ENCODE results near the gene KRT9.
"Not testable (repeated sequence)": the region's sequence is repeated elsewhere in the genome, so short reads cannot be mapped to it uniquely, and the experiment has no call there.

Gene KRT9, protein sequence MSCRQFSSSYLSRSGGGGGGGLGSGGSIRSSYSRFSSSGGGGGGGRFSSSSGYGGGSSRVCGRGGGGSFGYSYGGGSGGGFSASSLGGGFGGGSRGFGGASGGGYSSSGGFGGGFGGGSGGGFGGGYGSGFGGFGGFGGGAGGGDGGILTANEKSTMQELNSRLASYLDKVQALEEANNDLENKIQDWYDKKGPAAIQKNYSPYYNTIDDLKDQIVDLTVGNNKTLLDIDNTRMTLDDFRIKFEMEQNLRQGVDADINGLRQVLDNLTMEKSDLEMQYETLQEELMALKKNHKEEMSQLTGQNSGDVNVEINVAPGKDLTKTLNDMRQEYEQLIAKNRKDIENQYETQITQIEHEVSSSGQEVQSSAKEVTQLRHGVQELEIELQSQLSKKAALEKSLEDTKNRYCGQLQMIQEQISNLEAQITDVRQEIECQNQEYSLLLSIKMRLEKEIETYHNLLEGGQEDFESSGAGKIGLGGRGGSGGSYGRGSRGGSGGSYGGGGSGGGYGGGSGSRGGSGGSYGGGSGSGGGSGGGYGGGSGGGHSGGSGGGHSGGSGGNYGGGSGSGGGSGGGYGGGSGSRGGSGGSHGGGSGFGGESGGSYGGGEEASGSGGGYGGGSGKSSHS

GRCh38 chr17:41571561-41572434, at the start of gene KRT9:
TSS of gene KRT9 (minus strand) at chr17:41572059. CDS start at chr17:41571992, 67 bp downstream.
- DNase-seq: no peak

DNA sequence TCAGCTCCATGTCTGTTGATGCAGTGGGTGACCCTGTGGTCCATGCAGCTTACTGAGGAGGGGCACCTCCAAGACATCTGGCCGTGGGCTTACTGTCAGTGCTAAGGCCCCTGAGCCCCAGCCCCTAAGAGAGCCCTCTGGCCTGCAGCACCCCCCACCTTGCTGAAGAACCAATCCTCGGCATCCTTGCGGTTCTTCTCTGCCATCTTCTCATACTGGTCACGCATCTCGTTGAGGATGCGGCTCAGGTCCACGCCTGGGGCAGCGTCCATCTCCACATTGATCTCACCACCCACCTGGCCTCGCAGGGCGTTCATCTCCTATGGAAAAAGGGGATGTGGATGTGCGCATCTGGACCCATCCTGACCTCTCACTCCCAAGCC, 49.6 kb upstream of the KRT9 start:
- not testable (repeated sequence) for DNase-seq

DNA sequence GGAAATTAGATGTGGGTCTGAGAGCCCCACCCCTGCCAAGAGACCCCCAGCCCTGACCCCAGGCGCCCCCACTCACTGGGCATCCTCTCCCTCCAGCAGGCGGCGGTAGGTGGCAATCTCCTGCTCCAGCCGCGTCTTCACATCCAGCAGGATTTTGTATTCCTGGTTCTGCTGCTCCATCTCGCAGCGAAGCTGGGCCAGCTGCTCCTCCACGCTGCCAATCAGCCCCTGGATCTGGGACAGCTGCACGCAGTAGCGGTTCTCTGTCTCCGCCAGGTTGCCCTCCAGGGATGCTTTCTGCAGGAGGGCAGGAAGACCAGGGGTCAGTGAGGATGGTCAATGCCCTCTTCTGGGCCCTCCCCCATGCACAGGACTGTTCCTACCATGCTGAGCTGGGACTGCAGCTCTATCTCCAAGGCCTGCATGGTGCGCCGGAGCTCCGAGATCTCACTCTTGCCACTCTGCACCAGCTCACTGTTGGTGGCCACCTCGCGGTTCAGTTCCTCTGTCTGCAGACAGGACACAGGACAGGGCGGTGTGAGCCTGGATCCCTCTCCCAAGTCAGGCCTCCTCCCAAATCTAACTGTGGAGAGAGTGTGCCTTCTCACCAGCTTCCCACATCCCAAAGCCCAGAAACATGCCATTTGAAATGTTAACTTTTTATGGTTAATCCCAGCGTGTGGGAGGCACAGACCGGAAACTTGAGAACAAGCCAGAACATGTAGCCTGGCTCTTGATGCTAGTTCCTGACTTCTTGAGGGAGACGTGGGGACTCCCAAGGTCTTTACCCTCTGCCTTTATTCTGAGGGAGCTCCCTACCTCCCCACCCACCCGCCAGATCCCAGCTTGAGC, 49.0 kb upstream of the KRT9 start:
- no peak for DNase-seq

DNA sequence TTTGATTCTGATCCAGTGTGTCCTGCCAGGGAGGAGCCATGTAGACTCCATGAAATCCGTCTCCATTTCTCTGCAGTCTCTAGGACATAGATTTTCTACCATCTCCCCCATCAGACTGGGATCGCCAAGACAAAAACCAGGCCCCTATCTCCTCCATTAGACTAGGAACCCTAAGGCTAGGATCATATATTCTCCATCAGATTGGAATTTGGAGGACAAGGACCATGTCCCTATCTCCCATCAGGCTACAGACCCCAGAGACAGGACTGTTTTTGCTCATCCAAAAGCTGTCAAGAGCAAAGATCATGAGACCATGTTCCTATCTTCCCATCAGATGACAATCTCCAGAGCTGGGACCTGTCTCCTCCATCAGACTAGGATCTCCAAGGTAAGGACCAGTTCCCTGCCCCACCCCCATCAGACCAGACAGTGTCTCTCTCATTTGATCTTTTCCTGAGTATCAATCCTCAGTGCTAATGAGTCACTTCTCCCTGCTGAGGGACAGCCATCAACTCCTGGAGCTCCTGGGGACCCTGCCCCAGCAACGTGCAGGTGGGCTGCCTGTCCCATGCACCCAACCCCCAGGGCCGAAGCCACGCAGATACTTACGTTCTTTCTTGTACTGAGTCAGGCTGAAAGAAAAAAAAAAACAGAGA, 48.2 kb upstream of the KRT9 start:
- not testable (repeated sequence) for DNase-seq

DNA sequence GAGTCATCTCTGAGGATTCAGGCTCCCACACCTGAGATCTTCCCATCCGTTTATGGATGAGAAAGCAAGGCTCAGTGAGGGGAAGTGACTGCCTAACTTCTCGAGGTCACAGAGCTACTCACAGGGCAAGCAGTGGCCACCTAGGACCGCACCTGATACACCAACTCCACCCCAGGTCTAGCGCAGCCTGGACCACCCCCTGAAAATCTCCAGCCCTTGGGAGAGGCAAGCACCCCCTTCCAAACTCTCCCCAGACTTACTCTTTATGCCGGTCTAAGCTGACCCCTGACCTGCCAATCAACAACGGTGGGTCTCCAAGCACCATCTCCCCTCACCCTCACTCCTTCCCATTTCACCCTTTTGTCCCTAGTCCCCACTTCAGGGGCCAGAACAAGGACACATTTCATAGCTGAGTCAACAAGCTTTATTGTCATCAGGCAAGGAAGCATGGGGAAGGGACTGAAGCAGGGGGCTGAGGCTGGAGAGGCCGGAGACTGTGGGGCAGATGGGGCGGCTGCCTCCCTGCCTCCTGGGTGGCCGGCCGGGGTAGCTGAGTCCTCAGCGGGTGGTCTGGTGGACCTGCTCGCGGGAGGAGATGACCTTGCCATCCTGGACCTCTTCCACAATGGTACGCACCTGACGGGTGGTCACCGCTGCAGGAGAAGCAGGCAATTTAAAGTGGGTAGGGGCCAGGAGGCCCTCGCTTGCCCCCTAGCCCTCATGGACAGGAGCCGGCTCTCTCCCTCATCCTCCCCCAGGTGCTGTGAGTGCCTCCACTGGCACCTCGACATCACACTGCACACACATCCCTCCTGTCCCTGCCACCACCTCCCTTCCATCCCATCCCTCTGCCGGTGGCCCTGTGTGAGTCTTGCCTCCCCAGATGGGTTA, 47.4 kb upstream of the KRT9 start:
- no peak for DNase-seq

DNA sequence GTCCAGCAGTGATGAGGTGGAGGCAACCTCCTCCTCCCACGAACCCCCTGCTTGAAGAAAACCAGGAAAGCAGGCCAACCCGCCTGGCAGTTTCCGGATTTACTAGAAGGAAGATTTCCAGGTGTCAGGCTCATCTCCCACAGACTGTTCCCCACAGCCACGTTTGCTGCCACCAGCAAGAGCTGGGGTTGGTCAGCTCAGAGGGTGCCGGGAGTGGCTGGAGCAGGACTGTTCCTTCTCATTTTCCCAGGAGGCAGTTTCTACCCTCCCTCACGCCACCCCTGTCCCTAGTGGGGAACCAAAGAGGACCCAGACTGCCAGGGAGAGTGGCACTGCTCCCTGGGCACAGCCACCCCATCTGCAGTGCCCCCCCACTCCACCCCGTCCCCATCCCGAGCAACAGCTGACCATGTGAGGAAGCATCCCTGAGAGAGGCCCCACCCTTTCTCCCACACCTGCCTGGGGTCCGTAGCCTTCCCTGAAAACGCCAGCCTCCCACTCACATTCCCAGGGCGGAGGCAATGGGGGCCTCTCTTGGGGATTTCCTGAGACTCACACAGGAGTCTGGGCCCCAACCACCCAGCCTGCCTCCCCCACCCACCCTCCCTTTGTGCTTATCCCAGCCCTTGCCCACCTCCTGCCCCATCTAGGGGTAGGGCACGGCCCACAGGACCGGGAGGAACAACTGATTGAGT, 46.6 kb upstream of the KRT9 start:
- DNase-seq: no peak

DNA sequence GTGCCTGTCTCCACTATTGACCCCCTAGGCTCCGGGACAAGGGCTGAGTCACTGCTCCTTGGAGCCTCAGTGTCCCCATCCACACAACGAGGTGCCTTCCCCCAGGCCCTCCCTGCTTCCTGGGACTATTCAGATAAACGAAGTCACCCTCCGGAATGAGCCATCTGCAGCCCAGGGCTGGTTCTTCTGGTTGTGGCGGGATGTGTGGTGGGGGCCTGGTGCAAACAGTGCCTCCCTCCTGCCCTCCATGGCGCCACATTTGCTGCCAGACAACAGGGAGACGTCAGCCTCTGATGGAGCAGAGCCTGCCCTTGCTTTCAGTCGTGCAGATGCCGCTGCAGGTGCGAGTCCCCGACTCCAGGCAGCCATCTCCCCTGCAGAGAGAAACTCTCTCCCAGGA, 45.8 kb upstream of the KRT9 start:
- no peak for DNase-seq

DNA sequence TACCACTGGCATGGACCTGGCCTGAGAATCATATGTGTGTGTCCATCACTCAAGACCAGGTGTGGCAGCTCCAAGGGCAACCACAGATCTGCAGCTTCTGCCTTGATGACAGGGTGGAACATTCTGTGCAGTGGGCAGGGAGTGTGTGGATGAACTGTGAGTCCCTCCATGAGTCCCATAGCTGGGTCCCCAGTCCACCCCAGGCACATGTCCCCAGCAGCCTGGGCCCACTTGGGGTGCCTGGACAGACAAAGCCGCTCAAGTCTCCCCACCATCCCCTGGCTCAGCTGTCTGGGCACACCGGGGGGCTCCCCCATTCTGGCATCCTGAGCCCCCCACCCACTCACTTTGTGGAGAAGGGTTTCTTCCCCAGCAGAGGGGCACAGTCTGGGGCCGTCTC, 45.3 kb upstream of the KRT9 start:
- DNase-seq: no peak

- not testable (repeated sequence) for DNase-seq
These were observed 44.6 kb upstream of the KRT9 start for GRCh38 chr17:41616486-41616885.

DNA sequence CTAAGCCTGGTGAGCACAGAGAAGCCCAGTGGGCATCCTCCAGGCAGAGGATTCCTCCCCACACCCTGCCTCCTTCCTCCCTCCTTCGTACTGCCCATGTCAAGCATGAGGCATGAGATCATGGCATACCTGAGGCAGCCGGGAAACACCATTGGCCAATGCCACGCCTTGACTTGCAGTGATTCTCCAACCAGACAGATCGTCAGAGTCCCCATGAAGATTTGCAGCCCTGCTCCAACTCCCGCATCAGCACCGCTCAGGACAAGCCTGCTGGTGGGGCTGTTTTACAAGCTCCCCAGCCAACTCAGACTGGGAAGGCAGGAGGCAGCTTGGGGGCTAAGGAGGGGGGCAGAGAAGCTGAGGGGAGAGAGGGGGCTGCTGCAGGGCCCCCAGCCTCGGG, 43.6 kb upstream of the KRT9 start:
- DNase-seq: no peak

DNA sequence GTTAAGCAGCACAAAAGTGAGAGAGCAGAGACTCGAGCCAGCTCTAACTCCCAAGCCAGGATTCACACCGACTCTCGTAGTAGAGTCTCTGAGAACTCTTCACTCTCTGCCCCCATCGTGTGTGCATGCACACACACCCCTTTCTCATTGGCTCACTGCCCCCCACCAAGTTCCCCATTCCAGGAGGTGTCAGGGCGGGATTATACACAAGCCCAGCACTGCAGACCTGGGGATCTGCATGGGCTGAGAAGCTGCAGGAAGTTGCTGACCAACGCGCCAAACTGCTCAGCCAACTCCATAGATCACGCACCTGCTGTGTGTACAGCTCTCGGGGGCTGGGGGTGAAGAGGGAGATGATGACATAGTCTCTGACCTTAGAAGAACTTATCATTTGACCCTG, 42.9 kb upstream of the KRT9 start:
- DNase-seq: not testable (repeated sequence)

DNA sequence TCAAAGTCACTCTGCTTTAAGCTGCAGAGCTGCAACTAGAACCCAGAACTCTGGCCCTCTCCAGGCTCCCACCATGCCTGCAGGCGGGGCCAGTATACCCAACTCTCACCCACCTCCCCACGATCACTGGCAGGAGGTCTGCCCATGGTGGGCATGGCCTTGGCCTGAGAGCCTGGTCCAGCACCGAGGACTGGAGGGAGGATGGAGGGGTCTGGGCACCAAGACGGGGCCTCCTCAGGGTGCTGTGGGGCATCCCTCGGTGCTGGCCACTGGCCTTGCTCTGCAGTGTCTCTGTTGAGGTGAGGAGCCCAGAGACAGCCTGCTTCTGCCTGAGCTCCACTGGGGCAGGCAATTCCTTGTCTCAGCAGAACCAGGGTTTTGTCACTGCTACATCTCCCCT, 42.2 kb upstream of the KRT9 start:
- no peak for DNase-seq

DNA sequence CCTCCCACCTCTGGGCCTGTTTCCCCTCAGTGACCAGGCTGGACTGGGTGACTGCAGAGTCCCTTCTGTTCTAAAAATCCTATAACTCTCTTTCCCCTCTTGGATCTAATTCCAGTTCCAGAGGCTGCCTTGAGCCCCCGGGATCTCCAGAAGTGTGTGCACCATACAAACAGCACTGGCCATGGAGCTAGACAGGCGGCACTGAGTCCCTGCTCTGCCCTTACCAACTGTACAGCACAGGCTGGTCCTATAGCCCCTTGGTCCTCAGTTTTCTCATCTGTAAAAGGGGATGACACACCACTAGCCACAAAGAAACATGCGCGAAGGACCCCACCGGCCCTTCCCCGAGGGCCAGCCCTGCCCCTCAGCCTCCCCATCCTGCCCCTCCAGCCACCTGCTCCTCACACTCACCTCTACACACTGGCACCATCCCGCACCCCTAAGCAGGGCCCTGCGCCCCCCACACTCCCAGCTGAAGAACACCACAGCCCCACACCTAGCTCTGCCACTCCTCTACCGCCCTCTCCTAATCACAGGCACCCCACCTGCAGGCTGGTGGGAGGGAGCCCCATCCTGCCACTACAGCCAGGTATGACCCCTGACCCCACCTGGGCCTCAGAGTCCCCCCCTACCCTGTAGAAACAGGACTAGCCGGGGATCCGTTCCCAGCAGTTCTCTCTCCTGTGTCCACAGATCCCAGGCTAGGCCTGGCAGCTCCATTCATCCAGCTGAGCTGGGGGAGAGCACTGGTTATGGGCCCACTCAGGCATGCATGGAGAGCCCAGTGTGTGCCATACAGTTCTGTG, 41.6 kb upstream of the KRT9 start:
- DNase-seq: no peak

GRCh38 chr17:41612376-41613160, 40.7 kb upstream of the KRT9 start, which contains the start of gene KRT16:
TSS of gene KRT16 (minus strand) at chr17:41612767. CDS start at chr17:41612688, 79 bp downstream.
- DNase-seq: not testable (repeated sequence)

DNA sequence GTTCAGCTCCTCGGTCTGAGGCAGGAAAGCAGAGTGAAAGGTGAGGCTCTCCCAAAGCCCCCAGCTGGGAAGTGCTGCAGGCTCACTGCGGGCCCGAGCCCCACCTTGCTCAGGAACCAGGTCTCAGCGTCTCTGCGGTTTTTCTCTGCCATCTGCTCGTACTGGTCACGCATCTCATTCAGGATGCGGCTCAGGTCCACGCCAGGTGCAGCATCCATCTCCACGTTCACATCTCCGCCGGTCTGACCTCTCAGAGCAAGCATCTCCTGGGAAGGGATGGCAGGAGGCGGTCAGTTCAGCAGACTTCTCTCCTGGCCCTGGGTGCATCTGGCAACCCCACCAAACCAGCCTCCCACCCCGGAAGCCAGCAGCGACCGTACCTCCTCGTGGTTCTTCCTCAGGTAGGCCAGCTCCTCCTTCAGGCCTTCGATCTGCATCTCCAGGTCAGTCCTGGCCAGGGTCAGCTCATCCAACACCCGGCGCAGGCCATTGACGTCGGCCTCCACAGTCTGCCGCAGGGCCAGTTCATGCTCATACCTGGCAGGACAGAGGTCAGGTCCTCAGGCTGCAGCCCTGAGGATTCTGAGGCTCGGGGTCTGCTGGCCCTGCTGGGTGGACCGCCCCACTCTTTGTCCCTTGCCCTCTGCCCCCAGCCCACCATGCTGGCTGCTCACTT, 39.2 kb upstream of the KRT9 start:
- no peak for DNase-seq

- DNase-seq: not testable (repeated sequence)
These were observed 38.2 kb upstream of the KRT9 start for GRCh38 chr17:41610061-41610517.

- DNase-seq: not testable (repeated sequence)
These were observed 35.1 kb upstream of the KRT9 start for GRCh38 chr17:41606930-41607329.

DNA sequence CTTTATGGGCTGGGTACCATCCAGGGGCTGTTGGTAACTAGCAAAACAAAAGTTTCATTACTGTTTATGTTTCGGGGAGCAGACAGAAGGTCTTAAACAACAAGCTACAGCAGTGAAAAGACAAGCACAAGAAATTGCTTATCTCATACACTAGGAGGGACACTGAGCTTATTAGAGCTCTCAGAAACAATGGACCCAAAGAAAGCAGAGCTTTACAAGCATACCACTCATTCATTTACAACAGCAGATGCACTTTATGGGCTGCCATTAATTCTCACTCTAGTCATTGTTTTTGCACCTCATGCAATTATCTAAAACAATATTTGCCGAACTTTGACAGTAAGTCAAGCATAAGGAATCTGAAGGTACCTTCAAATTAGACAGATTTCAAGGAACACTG, 30.7 kb upstream of the KRT9 start:
- no peak for DNase-seq
